Nephron progenitor cell (in vitro differentiated cells): ENCODE results near the gene GFRA1.
A peak's percentile ranks its signal among the peaks of the same experiment; 100 is the strongest.

Source experiments
- DNase-seq: peaks from one replicate; pipeline ENCODE4 v3.0.0; 2021
- H3K27ac Mint-ChIP-seq: 2 replicates; pipeline ENCODE4 v1.8.0; 2021; ENCODE audit warnings: mild to moderate bottlenecking, moderate library complexity, mixed read lengths
- H3K27me3 Mint-ChIP-seq: 2 replicates; pipeline ENCODE4 v1.8.0; 2021; ENCODE audit warnings: mild to moderate bottlenecking, low read depth, mixed read lengths; ENCODE audit not compliant: poor library complexity
- H3K36me3 Mint-ChIP-seq: 2 replicates; pipeline ENCODE4 v1.8.0; 2021; ENCODE audit warnings: low read depth, mixed read lengths
- H3K4me1 Mint-ChIP-seq: 2 replicates; pipeline ENCODE4 v1.8.0; 2021; ENCODE audit warnings: mixed read lengths
- H3K4me3 Mint-ChIP-seq: 2 replicates; pipeline ENCODE4 v1.8.0; 2021; ENCODE audit warnings: mild to moderate bottlenecking, moderate library complexity, mixed read lengths
- H3K9me3 Mint-ChIP-seq: 2 replicates; pipeline ENCODE4 v1.8.0; 2021; ENCODE audit warnings: mild to moderate bottlenecking, moderate library complexity, mixed read lengths
- TF ChIP-seq, protein P1 (sequence below): fragments of 200-600 bp; sonication (generic); IDR thresholded peaks from 2 replicates; pipeline ENCODE4 v1.5.0; 2021; ENCODE audit warnings: antibody characterized with exemption

GFRA1 gene

DNA sequence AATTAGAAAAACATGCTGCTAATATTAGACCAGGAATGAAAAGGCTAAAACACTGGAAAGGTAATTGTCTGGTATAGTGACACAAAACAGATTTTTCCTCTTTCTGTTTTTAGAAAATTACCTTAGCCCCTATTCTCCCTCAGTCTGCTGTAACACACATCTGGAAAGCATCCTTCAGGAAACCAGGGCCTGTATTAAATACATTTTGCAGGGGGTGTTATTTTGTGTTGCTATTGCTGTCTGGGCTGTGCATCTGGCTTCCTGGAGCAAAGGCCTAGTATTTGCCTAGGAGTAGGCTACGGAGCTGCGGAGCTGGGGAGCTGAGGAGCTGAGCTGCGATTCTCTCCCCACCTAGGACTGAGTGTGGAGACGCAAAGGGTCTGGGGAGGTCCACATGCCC lies 169.3 kb downstream of the GFRA1 start:
- no peak overlapping the region for H3K4me3 Mint-ChIP-seq
- peaks cover 6% of the 10 kb centered on the region for H3K36me3 Mint-ChIP-seq
- peaks cover 15% of the 10 kb centered on the region for H3K27me3 Mint-ChIP-seq
- TF ChIP-seq, protein P1, sequence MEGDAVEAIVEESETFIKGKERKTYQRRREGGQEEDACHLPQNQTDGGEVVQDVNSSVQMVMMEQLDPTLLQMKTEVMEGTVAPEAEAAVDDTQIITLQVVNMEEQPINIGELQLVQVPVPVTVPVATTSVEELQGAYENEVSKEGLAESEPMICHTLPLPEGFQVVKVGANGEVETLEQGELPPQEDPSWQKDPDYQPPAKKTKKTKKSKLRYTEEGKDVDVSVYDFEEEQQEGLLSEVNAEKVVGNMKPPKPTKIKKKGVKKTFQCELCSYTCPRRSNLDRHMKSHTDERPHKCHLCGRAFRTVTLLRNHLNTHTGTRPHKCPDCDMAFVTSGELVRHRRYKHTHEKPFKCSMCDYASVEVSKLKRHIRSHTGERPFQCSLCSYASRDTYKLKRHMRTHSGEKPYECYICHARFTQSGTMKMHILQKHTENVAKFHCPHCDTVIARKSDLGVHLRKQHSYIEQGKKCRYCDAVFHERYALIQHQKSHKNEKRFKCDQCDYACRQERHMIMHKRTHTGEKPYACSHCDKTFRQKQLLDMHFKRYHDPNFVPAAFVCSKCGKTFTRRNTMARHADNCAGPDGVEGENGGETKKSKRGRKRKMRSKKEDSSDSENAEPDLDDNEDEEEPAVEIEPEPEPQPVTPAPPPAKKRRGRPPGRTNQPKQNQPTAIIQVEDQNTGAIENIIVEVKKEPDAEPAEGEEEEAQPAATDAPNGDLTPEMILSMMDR = no peak
- peaks cover 26% of the 10 kb centered on the region for H3K4me1 Mint-ChIP-seq
- no peak overlapping the region for H3K27ac Mint-ChIP-seq
- no peak for DNase-seq
- peaks cover 6% of the 10 kb centered on the region for H3K9me3 Mint-ChIP-seq

DNA sequence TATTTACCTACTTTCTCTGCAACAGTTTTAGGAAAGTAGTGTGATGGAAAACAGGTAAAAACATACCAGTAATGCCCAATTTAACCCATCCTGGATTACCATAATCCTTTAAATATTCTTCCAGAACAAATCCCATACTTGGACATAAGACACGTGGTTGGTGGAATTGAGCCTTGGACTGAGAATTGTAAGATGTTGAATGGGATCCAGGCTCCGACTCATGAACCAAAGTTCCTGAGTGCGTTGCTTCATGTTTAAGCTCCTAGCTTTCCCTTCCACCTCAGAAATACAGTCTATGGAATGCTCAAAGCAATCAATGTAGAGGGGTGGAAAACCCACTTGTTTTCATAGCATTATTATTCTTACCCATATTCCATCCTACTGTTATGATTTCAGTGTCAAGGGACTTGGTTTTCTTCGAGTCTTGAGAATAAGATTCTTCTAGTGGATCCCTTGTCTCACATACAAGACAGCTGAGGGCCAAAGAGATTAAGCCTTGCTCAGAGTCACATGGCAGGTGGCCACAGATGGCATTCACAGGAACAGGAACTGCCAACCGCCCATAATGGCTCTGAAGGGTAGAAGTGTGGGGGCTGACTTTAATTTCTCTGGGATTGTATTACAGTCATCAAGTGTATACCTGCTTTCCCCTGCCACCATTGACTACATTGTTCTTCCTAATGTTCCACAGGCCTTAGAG lies 171.2 kb downstream of the GFRA1 start:
- no peak overlapping the region for H3K27ac Mint-ChIP-seq
- peaks cover 12% of the 10 kb centered on the region for H3K27me3 Mint-ChIP-seq
- H3K9me3 Mint-ChIP-seq = peaks cover 6% of the 10 kb centered on the region
- no peak overlapping the region for H3K4me3 Mint-ChIP-seq
- DNase-seq = no peak
- H3K4me1 Mint-ChIP-seq = peaks cover 45% of the 10 kb centered on the region
- H3K36me3 Mint-ChIP-seq = peaks cover 4% of the 10 kb centered on the region
- TF ChIP-seq, protein P1 = no peak

DNA sequence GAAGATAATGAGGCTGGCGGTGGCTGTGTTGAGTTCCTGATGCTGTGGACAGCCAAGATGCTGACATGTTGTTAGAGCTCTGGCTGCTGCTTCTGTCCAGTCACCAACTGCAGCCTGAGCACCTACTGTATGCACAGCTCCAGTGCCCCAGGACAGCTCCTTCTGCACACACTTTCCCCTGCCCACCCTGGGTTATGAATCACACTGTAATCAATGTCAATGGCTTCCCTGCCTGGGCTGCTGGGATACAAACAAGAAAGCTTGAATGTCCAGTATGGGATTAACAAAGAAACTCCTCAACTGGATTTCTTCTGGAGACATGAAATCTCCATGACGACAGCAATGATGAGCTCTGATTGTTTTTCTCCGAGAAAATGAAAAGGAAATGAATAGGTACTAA lies 172.0 kb downstream of the GFRA1 start:
- peaks cover 6% of the 10 kb centered on the region for H3K9me3 Mint-ChIP-seq
- no peak overlapping the region for H3K4me3 Mint-ChIP-seq
- DNase-seq = no peak
- H3K36me3 Mint-ChIP-seq = no peaks in the 10 kb centered on the region
- peaks cover 53% of the 10 kb centered on the region for H3K4me1 Mint-ChIP-seq
- H3K27me3 Mint-ChIP-seq = peaks cover 12% of the 10 kb centered on the region
- TF ChIP-seq, protein P1 = no peak
- no peak overlapping the region for H3K27ac Mint-ChIP-seq

DNA sequence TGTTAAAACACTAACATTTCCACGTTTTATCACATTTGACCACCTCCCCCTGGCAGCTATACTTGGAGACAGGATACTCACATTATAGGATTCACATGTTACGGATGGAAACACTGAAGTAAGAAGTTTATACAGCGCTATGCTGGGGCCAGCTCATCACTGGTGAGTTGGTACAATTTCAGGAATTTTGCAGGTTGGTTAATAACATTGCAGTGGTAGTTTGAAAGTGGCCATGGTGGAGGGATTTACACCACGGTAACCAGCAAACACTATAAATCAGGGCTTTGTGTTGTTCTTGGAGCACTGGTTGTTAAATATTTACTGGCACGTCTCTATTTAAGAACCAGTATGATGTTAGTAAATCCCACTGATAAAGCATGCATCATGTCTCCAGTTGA lies 174.0 kb downstream of the GFRA1 start:
- peaks cover 6% of the 10 kb centered on the region for H3K9me3 Mint-ChIP-seq
- peaks cover 13% of the 10 kb centered on the region for H3K27me3 Mint-ChIP-seq
- DNase-seq = no peak
- TF ChIP-seq, protein P1 = no peak
- H3K27ac Mint-ChIP-seq = peak overlapping the region; percentile 67
- no peaks in the 10 kb centered on the region for H3K36me3 Mint-ChIP-seq
- peak overlapping the region; percentile 16 for H3K4me3 Mint-ChIP-seq
- peaks cover 61% of the 10 kb centered on the region for H3K4me1 Mint-ChIP-seq

DNA sequence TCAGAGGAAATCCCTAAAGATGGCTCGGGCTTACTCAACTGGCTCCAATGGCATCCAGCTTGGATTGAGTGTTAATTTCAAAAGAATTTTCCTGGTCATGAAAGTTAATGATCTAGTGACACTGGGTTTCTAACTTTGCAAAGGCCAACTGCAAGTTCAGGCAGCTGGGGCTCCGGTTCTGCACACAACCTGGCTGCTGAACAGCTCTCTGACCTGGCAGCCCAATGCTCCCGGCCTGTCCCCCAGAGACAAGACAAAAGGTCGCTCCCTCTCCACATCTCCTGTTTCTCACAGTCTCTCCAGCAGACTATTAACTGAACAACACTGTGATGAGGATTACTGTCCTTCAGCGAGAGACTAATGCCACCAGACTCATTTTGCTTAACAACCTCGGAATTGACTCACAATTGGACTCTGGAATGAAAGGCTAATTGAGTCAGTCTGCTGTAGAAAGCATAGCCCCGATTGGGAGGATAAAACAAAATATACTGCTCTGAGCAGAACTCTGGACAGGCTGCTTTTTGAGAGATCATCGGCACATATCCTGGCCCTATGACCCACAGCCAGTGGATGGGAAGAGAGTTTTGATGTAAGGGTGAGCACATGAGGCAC lies 174.5 kb downstream of the GFRA1 start:
- H3K4me1 Mint-ChIP-seq = peaks cover 61% of the 10 kb centered on the region
- TF ChIP-seq, protein P1 = no peak
- peak; percentile 31 for DNase-seq
- peaks cover 13% of the 10 kb centered on the region for H3K27me3 Mint-ChIP-seq
- no peaks in the 10 kb centered on the region for H3K36me3 Mint-ChIP-seq
- H3K9me3 Mint-ChIP-seq = peaks cover 6% of the 10 kb centered on the region
- H3K27ac Mint-ChIP-seq = peak overlapping the region; percentile 67
- H3K4me3 Mint-ChIP-seq = peak overlapping the region; percentile 16
